ENCODE measurements around the gene PCBD1.
"Not testable (repeated sequence)": the region's sequence is repeated elsewhere in the genome, so short reads cannot be mapped to it uniquely, and the experiment has no call there.

PCBD1 gene

DNA sequence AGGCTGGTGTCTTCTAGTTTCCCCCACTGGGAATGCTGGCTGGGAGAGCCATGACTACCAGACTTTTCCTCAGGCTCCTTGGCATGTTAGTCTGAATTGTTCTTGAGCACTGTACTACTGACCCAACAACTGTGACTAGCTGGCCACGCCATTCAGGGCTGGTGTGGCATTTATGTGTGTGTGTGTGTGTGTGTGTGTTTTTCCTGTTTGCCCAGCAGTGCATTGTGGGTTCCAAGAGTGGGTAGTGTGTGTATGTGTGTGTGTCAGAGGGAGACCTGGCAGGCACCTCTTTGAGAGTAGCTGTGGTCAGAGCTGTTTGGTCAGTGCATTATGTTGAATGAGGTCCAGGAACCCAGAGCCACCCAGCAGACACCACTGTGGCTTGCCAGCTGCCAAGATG lies 9.2 kb downstream of the PCBD1 start:
- TF ChIP-seq, protein P1, sequence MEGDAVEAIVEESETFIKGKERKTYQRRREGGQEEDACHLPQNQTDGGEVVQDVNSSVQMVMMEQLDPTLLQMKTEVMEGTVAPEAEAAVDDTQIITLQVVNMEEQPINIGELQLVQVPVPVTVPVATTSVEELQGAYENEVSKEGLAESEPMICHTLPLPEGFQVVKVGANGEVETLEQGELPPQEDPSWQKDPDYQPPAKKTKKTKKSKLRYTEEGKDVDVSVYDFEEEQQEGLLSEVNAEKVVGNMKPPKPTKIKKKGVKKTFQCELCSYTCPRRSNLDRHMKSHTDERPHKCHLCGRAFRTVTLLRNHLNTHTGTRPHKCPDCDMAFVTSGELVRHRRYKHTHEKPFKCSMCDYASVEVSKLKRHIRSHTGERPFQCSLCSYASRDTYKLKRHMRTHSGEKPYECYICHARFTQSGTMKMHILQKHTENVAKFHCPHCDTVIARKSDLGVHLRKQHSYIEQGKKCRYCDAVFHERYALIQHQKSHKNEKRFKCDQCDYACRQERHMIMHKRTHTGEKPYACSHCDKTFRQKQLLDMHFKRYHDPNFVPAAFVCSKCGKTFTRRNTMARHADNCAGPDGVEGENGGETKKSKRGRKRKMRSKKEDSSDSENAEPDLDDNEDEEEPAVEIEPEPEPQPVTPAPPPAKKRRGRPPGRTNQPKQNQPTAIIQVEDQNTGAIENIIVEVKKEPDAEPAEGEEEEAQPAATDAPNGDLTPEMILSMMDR (IDR thresholded peaks at IDR 0.05; ENCODE audit: low read depth, low read length, missing control alignments): no peak
- H3K4me3 ChIP-seq (ENCODE audit: low read depth, low read length): no peak overlapping the region
- no peak for DNase-seq (ENCODE audit: low read depth)
- in situ Hi-C loops (cut with HindIII; ENCODE audit: low sequenced_read_pairs): no loop called here

DNA sequence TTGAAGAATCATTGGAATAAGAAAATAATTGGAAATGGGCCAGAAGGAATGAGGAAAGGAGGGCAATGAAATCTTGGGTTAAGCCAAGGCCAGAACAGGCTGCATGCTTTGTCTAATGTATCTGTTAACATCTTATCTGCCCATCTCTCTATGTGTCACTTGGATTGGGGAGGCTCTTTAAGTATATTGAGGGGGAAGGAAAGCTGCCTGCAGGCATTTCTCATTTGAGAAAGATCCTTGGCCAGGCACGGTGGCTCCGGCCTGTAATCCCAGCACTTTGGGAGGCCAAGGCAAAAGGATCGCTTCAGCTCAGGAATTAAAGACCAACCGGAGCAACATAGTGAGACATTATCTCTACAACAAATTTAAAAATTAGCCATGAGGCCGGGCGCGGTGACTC lies 14.3 kb downstream of the PCBD1 start:
- no peak for DNase-seq (ENCODE audit: low read depth)
- in situ Hi-C loops (cut with HindIII; ENCODE audit: low sequenced_read_pairs): no loop called here
- no peak overlapping the region for H3K4me3 ChIP-seq (ENCODE audit: low read depth, low read length)
- TF ChIP-seq, protein P1 (IDR thresholded peaks at IDR 0.05; ENCODE audit: low read depth, low read length, missing control alignments): no peak

DNA sequence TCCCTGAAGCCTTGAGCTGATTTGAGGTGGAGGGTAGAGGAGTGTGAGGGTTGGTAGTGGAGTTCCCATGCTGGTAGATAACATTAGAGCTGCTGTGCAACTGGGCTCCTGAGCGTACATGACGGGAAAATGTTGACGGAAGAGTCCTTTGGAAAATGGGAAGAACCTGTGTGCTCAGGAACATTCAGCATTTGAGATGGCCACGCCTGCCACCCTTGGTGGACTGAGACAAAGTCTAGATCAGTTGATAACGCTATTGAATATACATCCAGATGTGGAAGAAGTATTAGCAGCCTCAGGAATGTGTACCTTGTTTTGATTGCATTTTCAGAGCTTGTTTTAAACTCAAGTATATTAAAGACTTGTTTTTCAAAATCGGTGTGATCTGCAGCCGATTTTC lies 16.1 kb downstream of the PCBD1 start:
- in situ Hi-C loops (cut with HindIII; ENCODE audit: low sequenced_read_pairs): no loop called here
- DNase-seq (ENCODE audit: low read depth): no peak
- TF ChIP-seq, protein P1 (IDR thresholded peaks at IDR 0.05; ENCODE audit: low read depth, low read length, missing control alignments): no peak
- H3K4me3 ChIP-seq (ENCODE audit: low read depth, low read length): no peak overlapping the region

DNA sequence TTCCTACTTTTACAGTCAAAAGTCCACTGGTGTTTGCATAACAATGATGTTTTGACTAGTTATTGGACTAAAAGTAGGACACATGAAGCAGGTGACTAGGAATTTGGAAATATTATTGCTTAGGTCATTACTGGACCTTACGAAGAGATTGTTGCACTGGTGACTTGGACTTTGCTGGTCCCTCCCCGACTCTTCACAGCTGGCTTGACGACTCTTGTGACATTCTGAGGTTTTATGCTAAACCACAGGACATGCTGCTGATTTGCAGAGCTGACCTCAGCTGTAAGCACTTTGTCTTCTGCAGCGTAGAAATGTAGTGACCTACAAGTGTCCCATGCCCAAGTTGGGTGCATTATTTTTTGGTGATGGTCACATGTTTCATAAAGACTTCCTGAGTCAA lies 21.9 kb downstream of the PCBD1 start:
- H3K4me3 ChIP-seq (ENCODE audit: low read depth, low read length): no peak overlapping the region
- TF ChIP-seq, protein P1 (IDR thresholded peaks at IDR 0.05; ENCODE audit: low read depth, low read length, missing control alignments): no peak
- in situ Hi-C loops (cut with HindIII; ENCODE audit: low sequenced_read_pairs): no loop called here
- DNase-seq (ENCODE audit: low read depth): no peak

DNA sequence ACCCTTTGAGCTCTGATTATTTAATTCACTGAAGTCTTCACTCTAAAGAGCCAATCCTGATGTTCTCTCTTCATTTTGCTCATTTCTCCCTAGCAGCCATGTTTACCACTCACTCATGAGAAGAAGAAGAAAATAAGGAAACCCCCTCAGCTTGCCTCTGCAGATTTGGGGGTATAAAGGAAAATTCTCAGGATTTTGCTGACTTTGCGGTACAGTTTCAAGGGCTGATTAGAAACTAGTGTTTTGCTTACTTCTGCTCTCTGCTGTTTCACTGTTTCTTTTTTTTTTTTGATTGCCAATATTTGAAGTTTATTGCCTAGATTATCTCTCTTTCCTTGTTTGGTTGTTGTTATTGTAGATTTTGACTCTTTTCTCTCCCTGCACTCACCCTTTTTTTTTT lies 23.4 kb downstream of the PCBD1 start:
- in situ Hi-C loops (cut with HindIII; ENCODE audit: low sequenced_read_pairs): no loop called here
- TF ChIP-seq, protein P1 (IDR thresholded peaks at IDR 0.05; ENCODE audit: low read depth, low read length, missing control alignments): no peak
- no peak overlapping the region for H3K4me3 ChIP-seq (ENCODE audit: low read depth, low read length)
- no peak for DNase-seq (ENCODE audit: low read depth)

DNA sequence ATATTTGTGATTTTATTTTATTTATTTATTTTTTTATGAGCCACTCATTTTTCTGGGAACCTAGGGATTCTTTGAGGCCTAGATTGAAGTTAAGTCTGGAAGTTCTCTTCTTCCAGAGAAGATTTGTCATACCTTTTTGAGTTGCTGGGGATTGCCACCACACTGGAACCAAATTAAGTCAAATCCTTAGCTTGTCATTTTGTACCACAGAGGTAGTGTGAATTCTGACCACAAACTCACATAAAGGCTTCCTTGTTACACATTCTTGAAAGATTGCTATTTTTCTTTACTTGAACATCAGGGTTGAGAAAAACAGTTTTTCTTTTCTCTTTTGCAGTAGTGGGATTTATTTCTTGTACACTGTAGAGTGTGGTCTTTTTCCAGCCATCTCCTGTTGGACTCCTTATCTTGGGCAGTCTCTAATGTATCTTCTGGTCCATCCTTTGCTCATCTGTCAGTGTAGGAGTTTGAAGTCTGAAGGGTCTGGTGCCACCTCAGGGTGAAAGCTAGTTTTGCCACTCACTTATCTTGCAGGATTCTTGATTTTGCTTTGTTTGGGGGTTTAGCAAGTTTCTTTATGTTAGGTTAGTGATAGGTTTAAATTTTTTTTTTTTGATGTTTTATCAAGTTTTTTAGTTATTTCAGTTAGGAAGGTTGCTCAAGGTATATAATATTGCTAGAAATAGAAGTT lies 24.8 kb downstream of the PCBD1 start:
- in situ Hi-C loops (cut with HindIII; ENCODE audit: low sequenced_read_pairs): no loop called here
- DNase-seq (ENCODE audit: low read depth): no peak
- H3K4me3 ChIP-seq (ENCODE audit: low read depth, low read length): no peak overlapping the region
- TF ChIP-seq, protein P1 (IDR thresholded peaks at IDR 0.05; ENCODE audit: low read depth, low read length, missing control alignments): no peak

DNA sequence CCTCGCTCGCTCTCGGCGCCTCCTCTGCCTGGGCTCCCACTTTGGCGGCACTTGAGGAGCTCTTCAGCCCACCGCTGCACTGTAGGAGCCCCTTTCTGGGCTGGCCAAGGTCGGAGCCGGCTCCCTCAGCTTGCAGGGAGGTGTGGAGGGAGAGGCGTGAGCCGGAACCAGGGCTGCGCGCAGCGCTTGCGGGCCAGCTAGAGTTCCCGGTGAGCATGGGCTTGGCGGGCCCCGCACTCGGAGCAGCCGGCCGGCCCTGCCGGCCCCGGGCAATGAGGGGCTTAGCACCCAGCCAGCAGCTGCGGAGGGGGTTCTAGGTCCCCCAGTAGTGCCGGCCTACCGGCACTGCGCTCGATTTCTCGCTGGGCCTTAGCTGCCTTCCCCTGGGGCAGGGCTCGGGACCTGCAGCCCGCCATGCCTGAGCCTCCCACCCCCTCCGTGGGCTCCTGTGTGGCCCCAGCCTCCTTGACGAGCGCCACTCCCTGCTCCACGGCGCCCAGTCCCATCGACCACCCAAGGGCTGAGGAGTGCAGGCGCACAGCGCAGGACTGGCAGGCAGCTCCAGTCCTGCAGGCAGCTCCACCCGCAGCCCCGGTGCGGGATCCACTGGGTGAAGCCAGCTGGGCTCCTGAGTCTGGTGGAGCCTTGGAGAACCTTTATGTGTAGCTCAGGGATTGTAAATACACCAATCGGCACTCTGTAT lies 26.7 kb downstream of the PCBD1 start:
- in situ Hi-C loops (cut with HindIII; ENCODE audit: low sequenced_read_pairs); H3K4me3 ChIP-seq (ENCODE audit: low read depth, low read length); DNase-seq (ENCODE audit: low read depth): not testable (repeated sequence)
